SU-DHL-6 (cell line): Measurements from ENCODE around the gene FHL5.

ENCODE experiments used
- H2AFZ ChIP-seq: fragments of 200-600 bp; sonication (generic); 2 replicates; pipeline ENCODE4 v1.6.1; 2014; ENCODE audit warnings: low read depth, mild to moderate bottlenecking, moderate library complexity, mixed read lengths, antibody characterized with exemption, low read length; ENCODE audit not compliant: severe bottlenecking
- H3F3A ChIP-seq: fragments of 200-600 bp; shearing (Covaris generic); 2 replicates; pipeline ENCODE4 v1.6.0; 2016; ENCODE audit warnings: antibody characterized with exemption, mild to moderate bottlenecking; ENCODE audit not compliant: insufficient read depth
- H3K27ac ChIP-seq: fragments of 200-600 bp; sonication (generic); 2 replicates; pipeline ENCODE4 v1.5.1; 2016; ENCODE audit warnings: low read depth, mild to moderate bottlenecking, low read length, moderate library complexity, mixed read lengths
- H3K27me3 ChIP-seq: fragments of 200-600 bp; sonication (generic), shearing (Covaris generic); 2 replicates; pipeline ENCODE4 v1.6.0; 2014; ENCODE audit warnings: mild to moderate bottlenecking, low read length
- H3K36me3 ChIP-seq: fragments of 200-600 bp; sonication (generic); 2 replicates; pipeline ENCODE4 v1.6.1; 2014; ENCODE audit warnings: mild to moderate bottlenecking, low read length, mixed read lengths
- H3K4me2 ChIP-seq: fragments of 300-600, 200-600 bp; shearing (Covaris generic), sonication (generic); 2 replicates; pipeline ENCODE4 v1.6.0; 2014; ENCODE audit warnings: low read length, low read depth, mild to moderate bottlenecking; ENCODE audit not compliant: poor library complexity, severe bottlenecking
- H3K4me3 ChIP-seq: fragments of 200-600 bp; sonication (generic); 2 replicates; pipeline ENCODE4 v1.5.1; 2014; ENCODE audit warnings: antibody characterized with exemption, low read length, mild to moderate bottlenecking, mixed read lengths; ENCODE audit not compliant: insufficient read depth, poor library complexity, severe bottlenecking
- H3K79me2 ChIP-seq: fragments of 200-600 bp; sonication (generic); 2 replicates; pipeline ENCODE4 v1.6.1; 2014; ENCODE audit warnings: mild to moderate bottlenecking, low read length, moderate library complexity; ENCODE audit not compliant: insufficient read depth
- H3K9ac ChIP-seq: fragments of 200-600 bp; sonication (generic); 2 replicates; pipeline ENCODE4 v1.7.0; 2014; ENCODE audit warnings: mild to moderate bottlenecking, low read length
- H3K9me2 ChIP-seq: fragments of 200-600 bp; sonication (generic); replicated peaks from 2 replicates; pipeline ENCODE4 v1.6.1; 2014; ENCODE audit warnings: low read length; ENCODE audit not compliant: insufficient read depth
- H3K9me3 ChIP-seq: fragments of 200-600 bp; sonication (generic); 2 replicates; pipeline ENCODE4 v1.6.1; 2014; ENCODE audit warnings: low read length, mixed read lengths; ENCODE audit not compliant: insufficient read depth
- H4K20me1 ChIP-seq: fragments of 200-600 bp; sonication (generic); 2 replicates; pipeline ENCODE4 v1.6.1; 2014; ENCODE audit warnings: low read depth, mild to moderate bottlenecking, antibody characterized with exemption, low read length, moderate library complexity, mixed read lengths
- CTCF ChIP-seq: fragments of 200-600 bp; sonication (generic); IDR thresholded peaks from one replicate; pipeline ENCODE4 v1.5.1; 2017; ENCODE audit warnings: antibody characterized with exemption, mild to moderate bottlenecking, low read length, moderate library complexity; ENCODE audit not compliant: insufficient read depth, poor library complexity, severe bottlenecking
- EZH2phosphoT487 ChIP-seq: fragments of 200-600 bp; sonication (generic), shearing (Covaris generic); conservative IDR thresholded peaks from 2 replicates; pipeline ENCODE4 v1.6.1; 2018; ENCODE audit warnings: mild to moderate bottlenecking, antibody characterized with exemption, low read length, moderate library complexity, mixed read lengths

The FHL5 gene

GRCh38 chr6:96656567-96656966 is 93.6 kb downstream of the FHL5 start:
- H3K9me2 ChIP-seq, result no peaks in the 10 kb centered on the region
- TF ChIP-seq EZH2phosphoT487 (no peak), CTCF (no peak)
- no peaks in the 10 kb centered on the region for H3K27me3 ChIP-seq
- H3K4me3 ChIP-seq, result no peak overlapping the region
- H3F3A ChIP-seq, result no peaks in the 10 kb centered on the region
- no peaks in the 10 kb centered on the region for H4K20me1 ChIP-seq
- no peaks in the 10 kb centered on the region for H3K9me3 ChIP-seq
- no peak overlapping the region for H3K9ac ChIP-seq
- H3K4me2 ChIP-seq, result no peak overlapping the region
- H3K79me2 ChIP-seq, result no peaks in the 10 kb centered on the region
- no peak overlapping the region for H2AFZ ChIP-seq
- no peaks in the 10 kb centered on the region for H3K36me3 ChIP-seq
- no peak overlapping the region for H3K27ac ChIP-seq

GRCh38 chr6:96657344-96657743 is 94.4 kb downstream of the FHL5 start:
- H2AFZ ChIP-seq, result no peak overlapping the region
- H3K4me2 ChIP-seq, result no peak overlapping the region
- H3K9me2 ChIP-seq, result no peaks in the 10 kb centered on the region
- no peak for TF ChIP-seq EZH2phosphoT487
- TF ChIP-seq CTCF, result no peak
- H3K79me2 ChIP-seq, result no peaks in the 10 kb centered on the region
- no peak overlapping the region for H3K9ac ChIP-seq
- H3K27ac ChIP-seq, result no peak overlapping the region
- no peaks in the 10 kb centered on the region for H4K20me1 ChIP-seq
- H3K27me3 ChIP-seq, result no peaks in the 10 kb centered on the region
- H3F3A ChIP-seq, result no peaks in the 10 kb centered on the region
- H3K4me3 ChIP-seq, result no peak overlapping the region
- no peaks in the 10 kb centered on the region for H3K36me3 ChIP-seq
- no peaks in the 10 kb centered on the region for H3K9me3 ChIP-seq

GRCh38 chr6:96659084-96659845 is 96.3 kb downstream of the FHL5 start:
- H3K27me3 ChIP-seq, result no peaks in the 10 kb centered on the region
- no peaks in the 10 kb centered on the region for H3F3A ChIP-seq
- TF ChIP-seq EZH2phosphoT487 (no peak), CTCF (no peak)
- no peaks in the 10 kb centered on the region for H3K79me2 ChIP-seq
- H3K9me3 ChIP-seq, result no peaks in the 10 kb centered on the region; the same call in 1 of the 2 replicates
- no peak overlapping the region for H2AFZ ChIP-seq
- H3K4me3 ChIP-seq, result no peak overlapping the region
- no peaks in the 10 kb centered on the region for H4K20me1 ChIP-seq
- no peak overlapping the region for H3K4me2 ChIP-seq
- H3K36me3 ChIP-seq, result no peaks in the 10 kb centered on the region
- no peaks in the 10 kb centered on the region for H3K9me2 ChIP-seq
- H3K27ac ChIP-seq, result no peak overlapping the region
- H3K9ac ChIP-seq, result no peak overlapping the region
